Measurements from ENCODE around the gene PRRC2C.
"Not testable (repeated sequence)": the region's sequence is repeated elsewhere in the genome, so short reads cannot be mapped to it uniquely, and the experiment has no call there.

PRRC2C gene

GRCh38 chr1:171485375-171486047 is at the start of gene PRRC2C:
PRRC2C (plus strand) TSS chr1:171485530; CDS start chr1:171512089, 26,559 bp downstream.
- DNase-seq: peak; percentile 98

- no peak for DNase-seq
Measured at GRCh38 chr1:171438441-171438840, 46.9 kb upstream of the PRRC2C start.

DNA sequence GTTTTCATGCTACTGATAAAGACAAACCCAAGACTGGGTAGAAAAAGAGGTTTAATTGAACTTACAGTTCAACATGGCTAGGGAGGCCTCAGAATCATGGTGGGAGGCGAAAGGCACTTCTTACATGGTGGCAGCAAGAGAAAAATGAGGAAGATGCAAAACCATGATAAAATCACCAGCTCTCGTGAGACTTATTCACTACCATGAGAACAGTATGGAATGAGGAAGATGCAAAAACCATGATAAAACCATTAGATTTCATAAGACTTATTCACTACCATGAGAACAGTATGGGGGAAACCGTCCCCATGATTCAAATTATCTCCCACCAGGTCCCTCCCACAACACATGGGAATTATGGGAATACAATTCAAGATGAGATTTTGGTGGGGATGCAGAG is 45.1 kb upstream of the PRRC2C start:
- not testable (repeated sequence) for DNase-seq

- DNase-seq: not testable (repeated sequence)
Measured at GRCh38 chr1:171441278-171441895, 43.9 kb upstream of the PRRC2C start.

DNA sequence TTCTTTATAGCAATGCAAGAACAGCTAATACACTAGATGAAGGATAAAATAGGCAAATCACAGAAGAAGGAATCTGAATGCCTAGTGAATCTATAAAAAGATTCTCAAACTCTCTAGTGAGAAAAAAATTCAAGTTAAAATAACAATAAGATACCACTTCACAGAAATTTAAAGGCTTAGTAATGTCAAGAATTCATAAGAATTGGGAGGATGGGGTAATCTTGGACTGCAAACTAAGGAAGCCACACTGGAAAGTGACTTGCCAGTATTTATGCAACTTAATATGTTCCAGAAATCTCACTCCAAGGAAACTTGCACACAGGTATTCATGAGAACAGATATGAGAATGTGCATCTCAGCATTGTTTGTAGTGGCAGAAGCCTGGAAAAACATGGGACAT is 38.9 kb upstream of the PRRC2C start:
- no peak for DNase-seq

- DNase-seq: no peak
Measured at GRCh38 chr1:171455967-171456366, 29.4 kb upstream of the PRRC2C start.

DNA sequence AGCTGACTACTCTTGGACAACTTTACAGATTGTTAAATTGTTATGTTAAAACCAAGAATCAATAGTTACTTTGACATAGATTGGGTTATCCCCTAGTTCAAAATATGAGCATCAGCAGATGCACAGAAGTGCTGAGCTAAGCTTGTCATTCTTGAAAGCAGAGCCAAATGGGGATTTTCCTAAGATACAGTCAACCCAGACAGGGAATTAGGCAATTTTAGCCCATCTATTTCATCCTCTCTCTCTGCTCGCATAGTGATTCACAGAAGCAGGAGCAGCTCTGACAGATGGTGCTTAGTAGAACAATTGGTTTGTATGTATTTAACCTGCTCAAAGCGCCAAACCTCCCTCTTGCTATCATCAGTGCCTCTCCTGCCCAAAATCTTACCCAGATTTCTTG is 27.9 kb upstream of the PRRC2C start:
- no peak for DNase-seq

- no peak for DNase-seq
Measured at GRCh38 chr1:171460018-171460620, 25.2 kb upstream of the PRRC2C start.

DNA sequence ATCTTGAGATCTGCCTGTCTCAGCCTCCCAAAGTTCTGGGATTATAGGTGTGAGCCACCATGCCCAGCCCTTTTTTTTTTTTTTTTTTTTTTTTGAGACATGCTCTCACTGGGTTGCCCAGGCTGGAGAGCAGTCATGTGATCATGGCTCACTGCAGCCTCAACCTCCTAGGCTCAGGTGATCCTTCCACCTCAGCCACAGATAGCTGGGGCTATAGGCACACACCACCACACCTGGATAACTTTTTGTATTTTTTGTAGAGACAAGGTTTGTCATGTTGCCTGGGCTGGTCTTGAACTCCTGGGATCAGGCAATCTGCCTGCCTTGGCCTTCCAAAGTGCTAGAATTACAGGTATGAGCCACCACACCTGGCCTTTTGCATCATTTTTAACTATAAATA is 17.7 kb upstream of the PRRC2C start:
- no peak for DNase-seq

GRCh38 chr1:171468120-171468750 is 17.1 kb upstream of the PRRC2C start:
- no peak for DNase-seq

- DNase-seq: no peak
Measured at GRCh38 chr1:171470726-171471125, 14.6 kb upstream of the PRRC2C start.

- DNase-seq: no peak
Measured at GRCh38 chr1:171472183-171472647, 13.1 kb upstream of the PRRC2C start.

DNA sequence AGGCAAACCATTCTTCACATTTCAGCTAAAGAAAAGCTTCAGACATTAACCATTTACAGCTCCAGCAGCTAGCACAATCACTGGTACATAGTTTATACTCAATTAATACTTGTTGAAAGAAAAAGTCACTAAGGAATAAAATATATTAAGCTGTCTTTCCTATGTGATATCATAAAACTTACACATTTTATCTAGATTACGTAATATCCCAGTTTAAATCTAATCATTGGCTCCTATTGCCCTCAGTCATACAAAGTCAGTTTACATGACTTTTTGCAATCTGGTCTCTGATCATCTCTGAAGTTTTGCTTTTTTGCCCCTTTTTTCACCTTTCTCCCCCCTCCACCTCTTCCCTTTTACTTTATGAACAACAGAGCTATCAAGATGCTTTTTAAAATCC is 8.5 kb upstream of the PRRC2C start:
- DNase-seq: no peak

GRCh38 chr1:171477804-171478203 is 7.5 kb upstream of the PRRC2C start:
- no peak for DNase-seq

GRCh38 chr1:171480035-171480434 is 5.3 kb upstream of the PRRC2C start:
- no peak for DNase-seq

DNA sequence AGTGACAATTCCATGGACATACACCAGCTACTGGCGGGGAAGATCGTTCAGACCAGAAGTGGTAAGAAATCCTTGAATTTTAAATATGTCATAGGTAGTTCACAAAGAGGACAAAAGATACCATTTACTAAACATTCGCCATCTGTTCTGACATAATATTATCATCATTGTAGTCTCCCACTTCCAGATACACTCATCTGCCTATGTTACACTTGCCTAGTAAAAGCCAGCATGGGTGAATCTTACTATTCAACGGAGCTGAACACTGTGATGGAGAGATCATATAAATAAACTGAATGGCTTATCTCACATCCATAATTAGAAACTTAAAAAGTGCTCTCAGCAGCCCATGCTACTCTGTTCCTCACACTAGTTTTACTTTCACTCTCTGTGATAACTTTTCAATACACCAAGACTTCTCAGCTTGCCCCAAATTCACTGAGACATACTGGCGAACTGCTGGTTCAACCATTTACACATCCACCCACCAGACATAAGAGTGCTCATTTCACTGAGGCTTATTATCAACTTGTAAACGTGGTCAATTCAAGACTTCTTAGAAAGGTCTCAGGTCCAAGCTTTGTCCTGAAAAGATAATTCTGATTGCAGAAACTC is 463 bp upstream of the PRRC2C start:
- DNase-seq: no peak

GRCh38 chr1:171486048-171486519 is 754 bp downstream of the PRRC2C start:
- DNase-seq: peak; percentile 28

GRCh38 chr1:171487038-171487437 is 1.7 kb downstream of the PRRC2C start:
- DNase-seq: no peak

DNA sequence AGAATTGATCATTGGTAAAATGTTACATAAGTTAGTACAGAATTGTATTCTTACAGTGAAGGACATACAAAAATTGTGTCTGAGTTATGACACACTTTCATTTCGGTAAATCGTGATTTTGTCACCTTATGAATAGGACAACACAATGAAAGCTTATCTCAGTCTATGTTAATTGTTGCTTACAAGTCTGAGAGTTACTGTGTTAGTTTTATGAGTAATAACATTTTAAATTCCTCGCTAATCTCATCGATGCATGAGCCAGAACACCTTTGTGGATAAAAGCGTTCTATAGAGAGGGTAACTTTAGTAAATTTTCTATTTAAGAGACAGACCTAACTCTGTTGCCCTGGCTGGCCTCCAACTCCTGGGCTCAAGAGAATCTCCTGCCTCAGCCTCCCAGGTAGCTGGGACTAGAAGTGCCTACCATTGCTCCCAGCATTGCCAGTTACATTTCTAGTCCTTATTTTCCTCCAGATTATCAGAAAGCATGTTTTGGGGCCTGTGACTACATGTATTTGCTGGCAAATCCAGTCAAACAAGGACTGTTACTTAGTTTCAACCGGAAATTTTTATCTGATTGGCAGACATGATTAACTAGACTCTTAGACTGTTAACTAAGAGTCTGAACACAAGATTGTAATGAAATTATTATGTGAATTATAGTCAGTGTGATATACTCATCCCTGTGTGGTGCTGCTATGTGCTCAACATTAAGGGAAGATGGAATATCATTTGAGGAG is 3.0 kb downstream of the PRRC2C start:
- DNase-seq: no peak

DNA sequence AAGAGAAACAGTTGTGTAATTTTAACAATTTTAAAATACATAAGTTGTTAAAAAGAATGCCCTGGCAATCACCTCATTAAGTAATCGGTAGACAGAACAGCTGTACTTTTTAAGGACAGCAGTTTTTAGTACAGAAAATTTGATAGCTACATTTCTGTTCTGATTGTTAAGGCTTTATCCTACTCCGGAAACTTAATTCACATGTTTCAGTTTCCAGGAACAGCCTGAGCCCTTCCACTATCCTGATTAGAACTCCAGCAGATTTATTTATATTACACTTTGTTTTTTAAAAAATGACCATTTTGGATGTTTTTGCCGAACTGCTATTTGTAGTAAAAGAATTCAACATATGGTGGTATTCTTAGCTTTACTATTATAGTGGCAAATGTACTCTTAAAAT is 8.7 kb downstream of the PRRC2C start:
- DNase-seq: no peak

GRCh38 chr1:171495444-171495843 is 10.1 kb downstream of the PRRC2C start:
- DNase-seq: no peak

GRCh38 chr1:171500304-171500703 is 15.0 kb downstream of the PRRC2C start:
- DNase-seq: no peak

Measured in COR-L47 (cell line).